Tibial nerve (tissue), 3 donors: ENCODE measurements around the gene NR1H4.

Experiments
- CTCF ChIP-seq, 5 experiments: fragments of 200-600 bp in 3 of 5; fragments of 450-650 bp in 2 of 5; sonication (generic) in 3 of 5; IDR thresholded peaks; one replicate each; pipeline ENCODE4 v1.5.1; 2016 to 2019; ENCODE audit warnings: antibody characterized with exemption in 5 of 5, mild to moderate bottlenecking in 3 of 5, moderate library complexity in 2 of 5
- POLR2A ChIP-seq, 2 donors: fragments of 450-650 bp; IDR thresholded peaks; one replicate each; pipeline ENCODE4 v1.6.1; 2017; ENCODE audit warnings: antibody characterized with exemption in 2 of 2, mild to moderate bottlenecking in 2 of 2, moderate library complexity in 2 of 2

DNA sequence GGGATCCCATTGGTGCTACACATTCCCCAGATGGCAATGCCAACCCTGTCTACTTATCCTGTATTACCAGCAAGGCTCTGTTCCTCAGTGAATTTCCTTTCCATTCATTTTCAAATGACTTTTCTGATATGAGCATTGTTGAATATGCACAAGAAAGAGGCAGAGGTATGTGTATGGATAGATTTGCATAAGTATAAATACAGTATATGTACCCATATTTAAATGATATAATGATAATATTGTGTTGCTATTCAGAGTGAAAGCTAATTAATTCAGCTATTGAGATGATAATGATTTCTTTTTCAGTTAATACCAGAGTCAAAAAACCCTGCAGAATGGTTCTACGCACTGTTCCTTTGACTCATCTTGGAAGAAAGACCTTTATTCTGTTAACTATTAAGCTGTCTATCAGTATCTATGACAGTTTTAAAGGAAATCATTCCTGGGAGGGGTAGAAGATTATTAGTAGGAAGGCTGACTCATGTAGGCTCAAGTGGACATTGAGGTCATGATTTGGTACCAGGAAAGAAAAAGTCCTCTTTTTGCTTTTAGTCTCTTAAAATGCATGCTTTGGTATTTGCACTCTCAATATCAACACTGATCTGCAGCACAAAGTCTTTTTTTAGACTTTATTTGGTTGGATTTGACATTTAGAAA, 54.9 kb downstream of the NR1H4 start:
- TF ChIP-seq CTCF (IDR thresholded peaks at IDR 0.05) (no peak), POLR2A (IDR thresholded peaks at IDR 0.05) (no peak)
